UCSD-AML1 (cell line): ENCODE data around the gene ASPA.

Source experiments
- DNase-seq: peaks from one replicate; lab custom pipeline; 2025; ENCODE audit not compliant: unreplicated experiment; lab: John Stamatoyannopoulos, UW

ASPA gene

DNA sequence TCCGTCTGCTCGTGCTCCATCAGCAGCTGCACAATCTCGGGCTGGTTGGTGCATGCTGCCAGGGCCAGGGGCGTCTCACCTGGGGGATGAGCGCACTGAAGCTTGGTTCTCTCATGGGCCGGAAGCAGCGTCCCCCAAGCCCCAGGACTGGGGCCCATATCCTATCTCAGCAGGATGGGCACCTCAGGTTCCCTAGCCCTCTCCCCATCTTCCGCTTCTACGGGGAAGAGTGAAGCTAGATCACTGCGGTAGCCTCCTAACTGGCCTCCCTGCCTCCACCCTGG is 57.0 kb downstream of the ASPA start:
- DNase-seq = no peak

DNA sequence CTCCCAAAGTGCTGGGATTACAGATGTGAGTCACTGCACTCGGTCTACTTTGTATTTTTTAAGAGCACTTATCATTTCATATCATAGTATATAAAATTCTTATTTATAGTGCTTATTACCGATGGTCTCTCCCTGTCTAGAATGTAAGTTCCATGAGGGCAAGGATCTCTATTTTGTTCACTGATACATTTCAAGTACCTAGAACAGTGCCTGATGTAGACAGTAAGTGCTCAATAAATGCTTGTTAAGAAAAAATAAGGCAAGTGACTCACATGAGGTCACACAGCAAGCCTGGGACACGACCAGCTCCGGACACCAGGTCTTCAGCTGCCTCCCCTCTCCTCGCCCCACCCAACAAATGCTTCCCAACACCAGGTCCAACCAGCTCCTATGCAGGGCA is 58.0 kb downstream of the ASPA start:
- no peak for DNase-seq

- DNase-seq = peak; percentile 18
These were observed 59.1 kb downstream of the ASPA start for GRCh38 chr17:3534881-3535252.

GRCh38 chr17:3535253-3535995 is 59.6 kb downstream of the ASPA start:
- no peak for DNase-seq

GRCh38 chr17:3536716-3537115 is 60.9 kb downstream of the ASPA start:
- no peak for DNase-seq

DNA sequence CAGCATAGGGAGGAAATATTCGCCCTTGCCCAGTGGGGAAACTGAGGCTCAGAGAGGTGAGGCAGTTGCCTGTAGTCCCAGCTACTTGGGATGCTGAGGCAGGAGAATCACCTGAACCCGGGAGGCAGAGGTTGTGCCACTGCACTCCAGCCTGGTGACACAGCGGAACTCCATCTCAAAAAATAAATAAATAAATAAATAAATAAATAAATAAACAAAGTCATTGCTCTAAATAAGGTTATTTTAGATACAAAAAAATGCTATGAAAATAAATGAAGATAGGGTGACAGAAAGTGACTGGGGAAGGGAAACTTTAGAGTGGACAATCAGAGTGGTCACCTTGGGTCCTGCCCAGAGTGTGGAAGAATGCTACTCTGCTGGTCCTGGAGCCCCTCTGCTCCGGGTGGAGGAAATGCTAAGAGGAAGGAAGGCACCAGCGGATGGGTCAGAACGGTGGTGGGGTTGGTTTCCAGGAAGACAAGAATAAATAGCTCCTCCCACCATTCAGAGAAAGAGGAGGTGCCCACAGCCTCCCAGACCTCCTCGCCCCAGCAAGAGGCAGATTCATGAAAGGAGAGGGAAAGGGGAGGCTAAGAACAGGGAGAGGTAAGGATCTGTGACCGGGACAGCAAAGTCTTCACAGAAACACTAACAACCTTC is 64.2 kb downstream of the ASPA start:
- no peak for DNase-seq

DNA sequence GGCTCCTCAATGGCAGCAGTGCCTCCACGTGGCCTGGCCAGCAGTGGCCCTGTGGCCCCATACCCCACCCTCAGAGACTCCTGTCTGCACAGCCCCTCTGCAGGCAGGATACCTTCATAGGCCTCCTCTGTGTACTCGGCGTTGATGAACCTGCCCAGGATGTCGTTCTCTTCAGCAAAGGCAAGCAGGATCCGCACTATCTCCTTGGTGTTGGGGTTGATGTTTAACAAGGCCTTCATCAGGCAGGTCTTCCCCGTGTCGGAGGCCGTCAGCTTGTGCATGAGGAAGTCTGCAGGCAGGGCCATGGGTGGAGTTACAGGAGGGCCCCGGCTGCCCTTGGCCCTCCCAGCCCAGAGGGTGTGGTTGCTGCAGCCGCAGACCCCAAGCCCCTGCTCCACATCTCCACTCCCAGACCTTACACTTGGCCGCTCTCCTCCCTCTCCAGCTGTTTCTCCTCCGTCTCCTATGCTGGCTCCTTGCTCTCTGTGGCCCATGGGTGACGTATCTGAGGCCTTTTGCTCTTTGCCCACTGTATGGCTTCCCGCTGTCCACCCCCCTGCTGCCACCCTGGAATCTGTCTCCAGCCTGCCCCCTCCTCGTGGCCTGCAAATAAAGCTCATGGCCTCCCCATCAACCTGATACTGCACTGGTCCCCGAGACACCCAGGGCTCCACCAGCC is 66.8 kb downstream of the ASPA start:
- DNase-seq = no peak

- no peak for DNase-seq
These were observed 67.7 kb downstream of the ASPA start for GRCh38 chr17:3543453-3543852.

- no peak for DNase-seq
These were observed 68.6 kb downstream of the ASPA start for GRCh38 chr17:3544365-3544764.

DNA sequence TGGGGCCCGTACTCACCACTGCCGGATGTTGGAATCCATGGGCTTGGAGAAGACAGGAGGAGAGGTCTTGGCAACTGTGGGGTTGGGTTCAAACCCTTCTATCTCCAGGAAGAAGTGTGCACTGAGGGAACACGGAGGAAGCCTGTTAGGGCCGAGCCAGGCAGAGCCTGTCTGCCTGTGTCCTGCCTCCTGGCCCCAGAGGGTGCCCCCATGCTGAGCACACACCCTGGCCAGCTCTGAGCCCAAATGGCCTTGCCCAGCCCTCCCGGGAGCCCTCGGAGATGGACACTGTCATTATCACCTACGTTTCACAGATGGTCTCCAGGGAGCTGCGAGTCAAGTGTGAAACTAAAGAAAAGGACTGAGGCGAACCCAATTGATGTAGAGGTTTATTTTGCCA is 69.4 kb downstream of the ASPA start:
- DNase-seq = no peak

GRCh38 chr17:3546521-3546920 is 70.7 kb downstream of the ASPA start:
- DNase-seq = no peak

GRCh38 chr17:3546997-3547396 is 71.2 kb downstream of the ASPA start:
- no peak for DNase-seq

- DNase-seq = no peak
These were observed 71.8 kb downstream of the ASPA start for GRCh38 chr17:3547628-3548027.

DNA sequence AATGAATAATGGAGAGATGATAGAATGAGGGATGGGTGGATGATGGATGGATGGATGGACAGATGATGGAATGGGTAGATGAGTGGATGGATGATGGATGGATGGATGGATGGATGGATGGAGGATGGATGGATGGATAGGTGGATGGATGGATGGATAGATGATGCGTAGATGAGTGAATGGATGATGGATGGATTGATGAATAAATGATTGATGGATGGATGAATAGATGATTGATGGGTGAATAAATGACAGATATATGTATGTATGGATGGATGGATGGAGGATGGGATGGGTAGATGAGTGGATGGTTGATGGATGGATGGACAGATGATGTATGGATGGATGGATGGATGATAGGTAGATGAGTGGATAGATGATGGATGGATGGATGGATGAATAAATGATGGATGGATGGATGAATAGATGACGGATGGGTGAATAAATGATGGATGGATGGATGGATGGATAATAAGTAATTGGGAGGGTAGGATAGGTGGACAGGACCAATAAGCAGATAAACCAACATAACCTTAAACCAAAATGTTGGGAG is 73.9 kb downstream of the ASPA start:
- no peak for DNase-seq

DNA sequence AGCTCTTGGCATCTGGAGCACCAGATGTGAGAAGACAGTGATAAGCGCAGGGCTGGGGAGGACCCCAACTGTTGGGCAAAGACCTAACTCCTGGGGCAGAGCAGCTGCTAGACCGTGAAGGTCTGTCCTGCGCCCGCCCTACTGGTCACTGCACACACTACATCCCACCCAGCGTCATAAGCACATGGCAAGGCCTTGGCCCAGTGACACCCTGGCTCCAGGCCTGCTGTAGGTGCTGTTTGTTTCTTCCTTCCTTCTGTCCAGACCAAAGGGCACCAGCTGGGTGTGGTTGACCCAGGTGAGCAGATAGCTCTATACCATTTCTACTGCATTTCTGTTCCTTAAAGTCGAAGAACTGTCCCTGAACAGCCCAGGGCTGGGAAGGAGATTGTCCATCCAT is 75.4 kb downstream of the ASPA start:
- no peak for DNase-seq

DNA sequence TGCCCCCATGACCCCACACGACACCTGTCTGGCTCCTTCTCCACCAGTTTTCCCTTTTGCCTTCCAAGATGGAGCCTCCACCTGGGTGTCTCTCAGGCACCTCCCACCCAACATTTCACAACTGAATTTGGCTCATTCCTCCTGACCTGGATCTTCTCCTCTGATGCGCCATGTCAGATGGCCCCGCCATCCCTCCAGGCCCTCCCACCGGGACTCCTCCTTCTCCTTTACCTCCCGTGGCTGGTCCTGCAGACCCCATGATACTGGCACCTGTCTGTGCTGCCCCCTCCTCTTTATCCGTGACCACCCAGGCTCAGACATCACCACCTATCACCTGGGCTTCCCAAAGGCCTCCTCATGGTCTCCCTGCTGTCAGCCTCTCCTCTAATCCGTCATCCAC is 77.1 kb downstream of the ASPA start:
- DNase-seq = no peak
